IPS DF 6.9 (cell line): ENCODE results near the gene TMEM143.

ENCODE experiments used
- DNase-seq: peaks from one replicate; pipeline ENCODE4 v3.0.0-alpha.2; 2013; ENCODE audit warnings: low read depth, low spot score
- H3K27ac ChIP-seq: one replicate; pipeline ENCODE4 v1.5.1; 2013; ENCODE audit warnings: low read length, control low read depth
- H3K27me3 ChIP-seq: 2 replicates; pipeline ENCODE4 v1.6.1; 2013; ENCODE audit warnings: mild to moderate bottlenecking, low read length; ENCODE audit not compliant: control insufficient read depth, insufficient read depth
- H3K36me3 ChIP-seq: 2 replicates; pipeline ENCODE4 v1.6.1; 2013; ENCODE audit warnings: low read length; ENCODE audit not compliant: control insufficient read depth, insufficient read depth
- H3K4me1 ChIP-seq: 2 replicates; pipeline ENCODE4 v1.6.1; 2013; ENCODE audit warnings: low read length; ENCODE audit not compliant: control insufficient read depth, insufficient read depth
- H3K4me3 ChIP-seq: 2 replicates; pipeline ENCODE4 v1.5.1; 2013; ENCODE audit warnings: mild to moderate bottlenecking, low read length
- H3K9me3 ChIP-seq: 2 replicates; pipeline ENCODE4 v1.6.1; 2013; ENCODE audit warnings: low read length, inconsistent platforms; ENCODE audit not compliant: control insufficient read depth, insufficient read depth
- WGBS: extraction: QIAGEN DNeasy Blood & Tissue Kit; methylation state at CpG from one replicate; pipeline ENCODE4 v1.1.7; 2013; ENCODE audit warnings: mixed read lengths, missing lambda C conversion rate; ENCODE audit not compliant: insufficient read length, insufficient coverage; 5-methylcytosine and 5-hydroxymethylcytosine counted together

Gene TMEM143

GRCh38 chr19:48355365-48355954 is 8.3 kb downstream of the TMEM143 start:
- Histone ChIP-seq H3K27ac (no peak overlapping the region), H3K9me3 (no peaks in the 10 kb centered on the region), H3K4me3 (no peak overlapping the region), H3K4me1 (no peaks in the 10 kb centered on the region; the same call in none of the 2 replicates), H3K27me3 (no peaks in the 10 kb centered on the region), H3K36me3 (no peaks in the 10 kb centered on the region)
- DNase-seq = no peak
- no CpG with 5 or more reads among the region's 12 CpGs for WGBS

GRCh38 chr19:48354332-48354992 is 9.3 kb downstream of the TMEM143 start:
- Histone ChIP-seq H3K9me3 (no peaks in the 10 kb centered on the region), H3K36me3 (no peaks in the 10 kb centered on the region), H3K27ac (no peak overlapping the region), H3K4me3 (no peak overlapping the region), H3K4me1 (no peaks in the 10 kb centered on the region; the same call in 1 of the 2 replicates), H3K27me3 (no peaks in the 10 kb centered on the region)
- no CpG with 5 or more reads among the region's 15 CpGs for WGBS
- DNase-seq = no peak

- no peak overlapping the region for H3K27ac ChIP-seq
- DNase-seq = no peak
- H3K4me1 ChIP-seq = no peaks in the 10 kb centered on the region; the same call in 1 of the 2 replicates
- H3K9me3 ChIP-seq = no peaks in the 10 kb centered on the region
- no peaks in the 10 kb centered on the region for H3K27me3 ChIP-seq
- no CpG with 5 or more reads among the region's 5 CpGs for WGBS
- no peak overlapping the region for H3K4me3 ChIP-seq
- H3K36me3 ChIP-seq = no peaks in the 10 kb centered on the region
Observed at GRCh38 chr19:48353677-48354076, 10.1 kb downstream of the TMEM143 start.

- DNase-seq = no peak
- Histone ChIP-seq H3K36me3 (no peaks in the 10 kb centered on the region), H3K4me1 (no peaks in the 10 kb centered on the region; the same call in 1 of the 2 replicates), H3K9me3 (no peaks in the 10 kb centered on the region), H3K27me3 (no peaks in the 10 kb centered on the region), H3K4me3 (no peak overlapping the region), H3K27ac (no peak overlapping the region)
- no CpG with 5 or more reads among the region's 8 CpGs for WGBS
Observed at GRCh38 chr19:48351341-48351752, 12.4 kb downstream of the TMEM143 start.

GRCh38 chr19:48350856-48351255 is 12.9 kb downstream of the TMEM143 start:
- H3K27me3 ChIP-seq = no peaks in the 10 kb centered on the region
- no peaks in the 10 kb centered on the region for H3K9me3 ChIP-seq
- no peak overlapping the region for H3K4me3 ChIP-seq
- H3K36me3 ChIP-seq = no peaks in the 10 kb centered on the region
- no peaks in the 10 kb centered on the region; the same call in 1 of the 2 replicates for H3K4me1 ChIP-seq
- no peak overlapping the region for H3K27ac ChIP-seq
- no peak for DNase-seq
- no CpG with 5 or more reads among the region's 5 CpGs for WGBS

GRCh38 chr19:48348737-48349136 is 15.0 kb downstream of the TMEM143 start:
- Histone ChIP-seq H3K4me3 (no peak overlapping the region), H3K4me1 (no peaks in the 10 kb centered on the region; the same call in 1 of the 2 replicates), H3K9me3 (no peaks in the 10 kb centered on the region), H3K36me3 (no peaks in the 10 kb centered on the region), H3K27ac (no peak overlapping the region), H3K27me3 (no peaks in the 10 kb centered on the region)
- no peak for DNase-seq
- no CpG with 5 or more reads among the region's 7 CpGs for WGBS

- H3K27me3 ChIP-seq = no peaks in the 10 kb centered on the region
- no peak overlapping the region for H3K4me3 ChIP-seq
- H3K27ac ChIP-seq = no peak overlapping the region
- no peak for DNase-seq
- no peaks in the 10 kb centered on the region; the same call in 1 of the 2 replicates for H3K4me1 ChIP-seq
- no peaks in the 10 kb centered on the region for H3K36me3 ChIP-seq
- no peaks in the 10 kb centered on the region for H3K9me3 ChIP-seq
- WGBS = no CpG with 5 or more reads among the region's 5 CpGs
Observed at GRCh38 chr19:48348045-48348444, 15.7 kb downstream of the TMEM143 start.

- no peaks in the 10 kb centered on the region for H3K27me3 ChIP-seq
- DNase-seq = no peak
- no peaks in the 10 kb centered on the region for H3K36me3 ChIP-seq
- no peak overlapping the region for H3K4me3 ChIP-seq
- no peaks in the 10 kb centered on the region; the same call in 1 of the 2 replicates for H3K4me1 ChIP-seq
- no CpG with 5 or more reads among the region's 2 CpGs for WGBS
- H3K9me3 ChIP-seq = no peaks in the 10 kb centered on the region
- H3K27ac ChIP-seq = no peak overlapping the region
Observed at GRCh38 chr19:48346191-48346590, 17.5 kb downstream of the TMEM143 start.

GRCh38 chr19:48344892-48345291 is 18.8 kb downstream of the TMEM143 start:
- DNase-seq = no peak
- no peaks in the 10 kb centered on the region for H3K9me3 ChIP-seq
- no peak overlapping the region for H3K27ac ChIP-seq
- no CpG with 5 or more reads among the region's 6 CpGs for WGBS
- H3K36me3 ChIP-seq = no peaks in the 10 kb centered on the region
- H3K4me3 ChIP-seq = no peak overlapping the region
- no peaks in the 10 kb centered on the region for H3K27me3 ChIP-seq
- no peaks in the 10 kb centered on the region for H3K4me1 ChIP-seq

- H3K4me1 ChIP-seq = no peaks in the 10 kb centered on the region
- no peak for DNase-seq
- H3K36me3 ChIP-seq = no peaks in the 10 kb centered on the region
- no peak overlapping the region for H3K4me3 ChIP-seq
- H3K27ac ChIP-seq = no peak overlapping the region
- H3K9me3 ChIP-seq = no peaks in the 10 kb centered on the region
- H3K27me3 ChIP-seq = no peaks in the 10 kb centered on the region
- WGBS = no CpG with 5 or more reads among the region's 23 CpGs
Observed at GRCh38 chr19:48342841-48343540, 20.7 kb downstream of the TMEM143 start.
